DND-41 (cell line): ENCODE data around the gene UIMC1.

Experiments
- CTCF ChIP-seq: IDR thresholded peaks from 2 replicates; pipeline ENCODE4 v1.5.1; 2012; ENCODE audit warnings: borderline replicate concordance, low read length, moderate library complexity, mild to moderate bottlenecking; ENCODE audit not compliant: poor library complexity, severe bottlenecking; ENCODE audit errors: extremely low read depth
- EZH2 ChIP-seq: IDR thresholded peaks from 3 replicates; pipeline ENCODE4 v1.6.1; 2012; ENCODE audit warnings: borderline replicate concordance, low read depth, mild to moderate bottlenecking, moderate library complexity, low read length, inconsistent platforms; ENCODE audit not compliant: severe bottlenecking

GRCh38 chr5:176860381-176860780 is 146.2 kb downstream of the UIMC1 start:
- no peak for TF ChIP-seq CTCF
- no peak for TF ChIP-seq EZH2
